Raji (cell line): ENCODE data around the gene EPHA8.

Experiments used
- POLR2A ChIP-seq: IDR thresholded peaks from 2 replicates; pipeline ENCODE4 v1.6.1; 2011; ENCODE audit warnings: low read depth, low read length, control low read depth; ENCODE audit not compliant: insufficient read depth

EPHA8 gene

GRCh38 chr1:22530715-22531114, 32.6 kb upstream of the EPHA8 start:
- TF ChIP-seq POLR2A = no peak

DNA sequence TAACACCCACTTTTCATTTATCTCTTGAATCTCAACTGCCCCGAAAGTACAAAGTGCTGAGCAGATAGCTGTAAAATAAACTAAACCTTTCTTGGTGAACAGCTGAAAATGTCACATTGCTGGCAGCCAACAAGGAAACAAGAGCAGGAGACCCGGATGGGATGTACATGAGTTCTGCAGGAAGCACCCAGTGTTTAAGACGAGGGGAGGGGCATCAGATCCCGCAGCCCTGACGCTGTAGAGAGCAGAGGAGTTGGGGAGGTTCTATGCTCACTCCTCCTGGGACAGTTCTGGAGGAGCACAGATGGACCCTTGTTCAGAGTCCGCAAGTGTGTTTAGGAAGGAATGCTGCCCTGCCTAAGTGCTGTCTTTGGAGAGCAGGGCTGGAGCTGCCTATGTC, 32.0 kb upstream of the EPHA8 start:
- no peak for TF ChIP-seq POLR2A

DNA sequence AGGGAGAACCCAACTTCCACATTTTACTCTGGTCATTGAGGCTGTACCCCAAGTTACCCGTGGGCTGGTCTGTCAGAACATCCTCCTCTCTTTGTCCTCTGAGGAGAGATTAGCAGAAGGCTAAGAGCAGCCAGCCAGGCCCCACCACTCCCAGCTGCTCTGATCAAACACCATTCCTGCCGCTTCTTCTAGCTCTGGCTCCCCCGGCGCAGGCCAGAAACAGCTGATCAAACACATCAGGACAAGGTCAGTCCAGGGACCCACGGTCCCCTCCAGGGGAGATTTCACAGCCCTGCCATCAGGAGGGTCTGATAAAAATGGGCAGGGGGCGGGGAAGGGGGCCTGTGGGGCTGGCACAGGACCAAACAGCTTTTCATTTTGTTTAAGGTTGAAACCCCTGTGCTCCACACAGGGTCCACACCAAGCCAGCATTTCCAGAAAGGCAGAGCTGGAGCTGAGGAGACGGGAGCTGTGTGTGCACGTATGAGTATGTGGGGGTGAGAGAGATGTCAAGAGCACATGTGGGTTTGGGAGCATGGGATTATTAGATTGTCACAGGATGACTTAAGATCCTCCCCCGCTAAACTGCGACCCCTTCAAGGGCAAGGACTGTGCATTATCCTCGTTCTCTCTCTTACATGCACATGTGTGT, 29.9 kb upstream of the EPHA8 start:
- no peak for TF ChIP-seq POLR2A

DNA sequence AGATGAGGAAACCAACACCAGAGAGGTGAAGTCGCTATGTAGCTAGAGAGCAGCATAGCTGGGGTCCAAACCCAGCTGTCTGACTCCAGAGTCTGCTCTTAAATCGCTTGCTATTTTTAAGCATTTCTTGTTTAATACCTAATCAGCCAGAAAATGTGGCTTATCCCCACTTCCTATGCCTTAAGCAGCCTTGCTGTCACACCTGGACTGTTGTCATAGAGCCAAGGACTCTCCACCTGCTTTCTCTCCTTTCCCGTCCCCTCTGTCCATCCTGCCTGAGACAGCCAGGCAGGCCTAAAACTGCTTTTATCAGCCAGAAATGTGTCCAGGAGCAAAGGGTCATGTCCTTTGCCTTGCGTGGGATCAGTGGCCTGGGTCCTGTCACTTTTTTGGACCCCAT, 28.3 kb upstream of the EPHA8 start:
- TF ChIP-seq POLR2A = no peak

- TF ChIP-seq POLR2A = no peak
Observed at GRCh38 chr1:22535399-22535798, 27.9 kb upstream of the EPHA8 start.

GRCh38 chr1:22536506-22536905, 26.8 kb upstream of the EPHA8 start:
- no peak for TF ChIP-seq POLR2A

DNA sequence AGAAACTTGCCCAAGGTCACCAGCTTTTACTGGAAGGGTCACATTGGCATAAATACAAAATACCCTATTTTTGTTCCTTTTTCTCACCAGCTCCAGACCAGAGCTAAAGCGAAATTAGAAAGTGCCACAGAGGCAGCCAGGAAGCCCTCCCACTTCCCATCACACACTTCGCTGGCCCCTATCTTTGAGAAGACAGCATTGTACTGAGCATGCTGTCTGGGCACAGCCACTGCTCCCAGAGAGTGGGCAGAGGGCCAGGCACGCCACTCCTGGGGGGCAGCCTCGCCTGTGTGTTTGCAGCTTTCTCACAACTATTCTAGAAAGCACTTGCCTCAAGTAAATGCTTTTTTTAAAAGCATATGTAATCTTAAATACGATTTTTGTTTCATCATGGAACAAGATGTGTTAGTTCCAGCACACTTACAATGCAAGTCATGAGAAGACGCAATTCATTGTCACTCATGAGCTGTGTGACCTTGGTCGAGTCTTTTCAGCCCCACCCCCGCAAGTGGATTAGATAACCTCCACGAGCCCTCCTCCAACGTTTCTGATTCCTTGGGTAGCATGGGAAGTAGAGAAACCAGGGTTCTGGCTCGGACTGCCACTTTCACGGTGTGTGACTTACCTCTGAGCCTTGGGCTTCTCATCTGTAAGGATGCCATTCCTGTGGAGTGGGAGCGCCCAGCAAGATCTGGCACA, 25.7 kb upstream of the EPHA8 start:
- no peak for TF ChIP-seq POLR2A

- no peak for TF ChIP-seq POLR2A
Observed at GRCh38 chr1:22539510-22540118, 23.7 kb upstream of the EPHA8 start.

- TF ChIP-seq POLR2A = no peak
Observed at GRCh38 chr1:22540337-22540736, 23.0 kb upstream of the EPHA8 start.

GRCh38 chr1:22542886-22543285, 20.4 kb upstream of the EPHA8 start:
- no peak for TF ChIP-seq POLR2A

- no peak for TF ChIP-seq POLR2A
Observed at GRCh38 chr1:22543679-22544078, 19.6 kb upstream of the EPHA8 start.

DNA sequence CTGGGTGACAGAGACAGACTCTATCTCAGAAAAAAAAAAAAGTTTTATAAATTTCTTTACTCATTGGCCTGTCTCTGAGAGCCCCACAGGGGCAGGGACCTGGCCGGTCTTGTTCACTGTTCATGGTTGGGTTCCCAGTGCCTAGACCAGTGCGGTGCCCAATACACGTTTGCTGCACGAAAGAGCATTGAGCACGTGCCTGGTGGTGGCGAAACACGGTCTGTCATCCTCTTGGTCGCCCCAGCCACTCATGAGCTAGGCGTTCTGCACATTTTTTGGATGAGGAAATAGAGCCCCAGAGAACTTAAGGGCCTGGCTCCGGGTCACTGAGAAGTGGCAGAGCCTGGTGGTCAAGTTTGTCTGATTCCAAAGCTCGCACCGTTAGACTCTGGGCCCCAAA, 18.7 kb upstream of the EPHA8 start:
- no peak for TF ChIP-seq POLR2A

GRCh38 chr1:22545141-22545540, 18.1 kb upstream of the EPHA8 start:
- TF ChIP-seq POLR2A = no peak

GRCh38 chr1:22547186-22547817, 16.0 kb upstream of the EPHA8 start:
- TF ChIP-seq POLR2A = no peak

- no peak for TF ChIP-seq POLR2A
Observed at GRCh38 chr1:22547818-22548462, 15.3 kb upstream of the EPHA8 start.
